NCI-H446 (cell line): ENCODE results near the gene ADAM15.

Experiments used
- DNase-seq, 2 experiments: peaks; one replicate each; lab custom pipeline; 2025; lab: John Stamatoyannopoulos, UW

The ADAM15 gene

GRCh38 chr1:155052439-155053395, 1.6 kb downstream of the ADAM15 start:
- DNase-seq = no peak

GRCh38 chr1:155053531-155054105, 2.5 kb downstream of the ADAM15 start:
- no peak for DNase-seq

- DNase-seq = no peak
These were observed 6.0 kb downstream of the ADAM15 start for GRCh38 chr1:155057104-155057503.

GRCh38 chr1:155057788-155058211, 6.7 kb downstream of the ADAM15 start:
- DNase-seq = no peak

GRCh38 chr1:155060736-155061135, 9.6 kb downstream of the ADAM15 start:
- DNase-seq = no peak

- DNase-seq = peak; percentile 60 to 81
These were observed 10.4 kb downstream of the ADAM15 start for GRCh38 chr1:155061381-155062150.

- no peak for DNase-seq
These were observed 11.1 kb downstream of the ADAM15 start for GRCh38 chr1:155062151-155062686.

GRCh38 chr1:155062702-155063411, 11.7 kb downstream of the ADAM15 start:
- peak in 1 of 2 experiments; percentile 47 for DNase-seq

GRCh38 chr1:155063550-155064110, 12.5 kb downstream of the ADAM15 start, which contains the start of gene EFNA4:
TSS of gene EFNA4 (plus strand) at chr1:155063740. CDS start at chr1:155063824, 84 bp downstream.
- peak; percentile 28 to 73 for DNase-seq

- no peak for DNase-seq
These were observed 13.2 kb downstream of the ADAM15 start for GRCh38 chr1:155064111-155064831.

GRCh38 chr1:155064832-155065429, 13.8 kb downstream of the ADAM15 start:
- DNase-seq = no peak

- DNase-seq = no peak
These were observed 15.7 kb downstream of the ADAM15 start for GRCh38 chr1:155066777-155067176.

- no peak for DNase-seq
These were observed 17.5 kb downstream of the ADAM15 start for GRCh38 chr1:155068599-155068998.

GRCh38 chr1:155069551-155070157, 18.5 kb downstream of the ADAM15 start:
- DNase-seq = peak; percentile 59 to 86

GRCh38 chr1:155070158-155070621, 19.1 kb downstream of the ADAM15 start:
- DNase-seq = no peak

GRCh38 chr1:155070721-155071569, 19.8 kb downstream of the ADAM15 start:
- DNase-seq = no peak

- DNase-seq = no peak
These were observed 20.6 kb downstream of the ADAM15 start for GRCh38 chr1:155071701-155072100.

GRCh38 chr1:155072531-155073289, 21.6 kb downstream of the ADAM15 start:
- no peak for DNase-seq
